ENCODE results near the gene MARCKSL1.

The MARCKSL1 gene

DNA sequence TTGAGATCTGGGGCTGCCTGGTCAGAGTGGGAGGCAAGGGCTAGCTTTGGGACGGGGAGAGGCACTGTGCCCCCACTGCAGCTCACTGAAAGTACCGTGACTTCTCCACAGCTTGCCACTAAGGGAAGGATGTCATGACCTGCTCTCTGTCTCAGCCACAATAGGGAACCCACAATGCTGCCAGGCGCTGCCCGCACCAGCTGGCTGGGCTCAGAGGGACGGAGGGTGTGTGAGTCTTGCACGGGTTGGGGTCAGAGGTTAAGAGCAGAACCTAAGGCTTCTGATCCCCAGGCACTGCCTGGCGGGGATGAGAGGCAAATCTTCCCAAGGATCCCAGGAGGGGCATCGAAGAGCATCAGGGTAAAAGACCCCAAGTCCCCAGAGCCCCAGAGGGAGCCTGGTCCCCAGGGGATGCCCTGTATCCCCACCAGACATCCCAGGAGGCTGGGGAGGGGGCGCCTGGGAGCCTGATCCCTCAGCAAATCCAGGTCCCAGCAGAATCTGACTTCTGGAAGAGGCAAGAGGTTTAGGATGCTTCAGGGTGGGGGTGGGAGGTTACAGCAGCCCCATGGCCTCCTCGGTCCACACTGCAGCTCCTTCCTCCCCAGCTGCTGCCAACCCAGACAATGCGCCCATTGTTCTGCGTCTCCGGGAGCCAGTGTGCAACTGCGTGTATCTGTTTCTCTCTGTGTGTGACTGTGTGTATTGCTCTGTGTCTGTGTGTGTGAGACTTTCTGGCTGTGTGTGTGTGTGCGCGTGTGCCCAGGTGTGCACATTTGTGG lies 2.0 kb upstream of the MARCKSL1 start:
- DNase-seq, result no peak
- Histone ChIP-seq H3K4me1 (no peaks in the 10 kb centered on the region), H3K27me3 (no peaks in the 10 kb centered on the region), H3K36me3 (peaks cover 7% of the 10 kb centered on the region), H3K4me3 (ENCODE audit: low read depth, low read length) (no peak overlapping the region), H3K9me3 (no peaks in the 10 kb centered on the region)
- TF ChIP-seq, protein P1, sequence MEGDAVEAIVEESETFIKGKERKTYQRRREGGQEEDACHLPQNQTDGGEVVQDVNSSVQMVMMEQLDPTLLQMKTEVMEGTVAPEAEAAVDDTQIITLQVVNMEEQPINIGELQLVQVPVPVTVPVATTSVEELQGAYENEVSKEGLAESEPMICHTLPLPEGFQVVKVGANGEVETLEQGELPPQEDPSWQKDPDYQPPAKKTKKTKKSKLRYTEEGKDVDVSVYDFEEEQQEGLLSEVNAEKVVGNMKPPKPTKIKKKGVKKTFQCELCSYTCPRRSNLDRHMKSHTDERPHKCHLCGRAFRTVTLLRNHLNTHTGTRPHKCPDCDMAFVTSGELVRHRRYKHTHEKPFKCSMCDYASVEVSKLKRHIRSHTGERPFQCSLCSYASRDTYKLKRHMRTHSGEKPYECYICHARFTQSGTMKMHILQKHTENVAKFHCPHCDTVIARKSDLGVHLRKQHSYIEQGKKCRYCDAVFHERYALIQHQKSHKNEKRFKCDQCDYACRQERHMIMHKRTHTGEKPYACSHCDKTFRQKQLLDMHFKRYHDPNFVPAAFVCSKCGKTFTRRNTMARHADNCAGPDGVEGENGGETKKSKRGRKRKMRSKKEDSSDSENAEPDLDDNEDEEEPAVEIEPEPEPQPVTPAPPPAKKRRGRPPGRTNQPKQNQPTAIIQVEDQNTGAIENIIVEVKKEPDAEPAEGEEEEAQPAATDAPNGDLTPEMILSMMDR (IDR thresholded peaks at IDR 0.05; ENCODE audit: low read depth, low read length), result no peak

DNA sequence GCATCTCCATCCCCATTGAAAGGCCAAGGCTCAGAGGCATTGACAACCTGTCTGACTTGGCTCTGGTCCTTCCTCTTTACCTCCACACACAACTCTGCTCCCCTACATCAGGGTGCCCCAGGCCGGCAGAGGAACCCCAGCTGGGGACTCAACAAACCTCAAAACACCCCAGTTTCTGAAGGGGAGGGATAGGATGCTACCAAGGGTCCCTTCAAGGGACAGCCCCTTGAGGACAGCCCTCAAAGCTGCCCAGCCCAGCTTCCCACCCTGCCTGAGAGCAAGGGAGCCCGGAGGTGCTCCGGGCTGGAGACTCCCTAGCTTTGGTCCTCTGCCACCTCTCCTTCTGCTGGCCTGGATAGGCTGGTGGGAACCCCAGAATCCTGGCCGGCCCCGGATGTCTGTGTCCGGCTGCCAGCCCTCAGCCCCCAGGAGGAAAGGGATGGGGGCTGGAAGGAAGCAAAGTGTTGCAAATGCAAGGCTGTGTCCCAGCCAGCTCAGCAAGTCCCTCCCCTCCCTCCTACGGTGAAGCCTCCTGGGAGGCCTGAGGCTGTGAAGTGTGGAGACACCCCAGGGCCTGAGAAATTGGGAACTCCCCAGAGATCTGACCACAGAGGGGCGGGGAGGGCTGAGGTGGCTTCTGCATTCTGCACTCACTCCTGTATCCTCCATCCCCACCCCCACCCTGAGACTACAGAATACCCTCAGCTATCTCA lies 1.1 kb upstream of the MARCKSL1 start:
- no peaks in the 10 kb centered on the region for H3K27me3 ChIP-seq

DNA sequence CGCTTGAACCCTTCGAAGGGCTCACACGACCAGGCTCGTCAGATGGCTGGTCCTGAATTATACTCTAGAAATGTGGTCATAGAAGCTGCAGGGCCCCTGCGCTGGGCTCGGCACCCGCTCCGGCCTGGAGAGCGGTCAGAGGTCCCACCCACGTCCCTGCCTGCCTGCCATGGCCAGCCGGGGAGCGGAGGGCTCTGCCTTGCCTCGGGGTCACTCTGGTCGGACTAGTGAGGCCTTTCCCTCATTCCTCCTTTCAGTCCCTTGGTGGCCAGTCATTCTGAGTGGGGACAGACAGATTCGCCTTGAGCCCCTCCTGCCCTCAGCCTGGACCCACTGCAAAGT lies 529 bp upstream of the MARCKSL1 start:
- Histone ChIP-seq H3K27me3 (no peaks in the 10 kb centered on the region), H3K9me3 (no peaks in the 10 kb centered on the region), H3K4me1 (no peaks in the 10 kb centered on the region), H3K36me3 (peaks cover 11% of the 10 kb centered on the region), H3K4me3 (ENCODE audit: low read depth, low read length) (no peak overlapping the region; the same call in 1 of the 2 replicates)
- TF ChIP-seq, protein P1 (IDR thresholded peaks at IDR 0.05; ENCODE audit: low read depth, low read length), result no peak
- DNase-seq, result no peak

More for the DNA sequence above, 1.1 kb upstream of the MARCKSL1 start:
- Histone ChIP-seq H3K9me3 (no peaks in the 10 kb centered on the region), H3K36me3 (peaks cover 11% of the 10 kb centered on the region), H3K4me3 (ENCODE audit: low read depth, low read length) (no peak overlapping the region), H3K4me1 (no peaks in the 10 kb centered on the region)
- no peak for DNase-seq
- TF ChIP-seq, protein P1 (IDR thresholded peaks at IDR 0.05; ENCODE audit: low read depth, low read length), result no peak

DNA sequence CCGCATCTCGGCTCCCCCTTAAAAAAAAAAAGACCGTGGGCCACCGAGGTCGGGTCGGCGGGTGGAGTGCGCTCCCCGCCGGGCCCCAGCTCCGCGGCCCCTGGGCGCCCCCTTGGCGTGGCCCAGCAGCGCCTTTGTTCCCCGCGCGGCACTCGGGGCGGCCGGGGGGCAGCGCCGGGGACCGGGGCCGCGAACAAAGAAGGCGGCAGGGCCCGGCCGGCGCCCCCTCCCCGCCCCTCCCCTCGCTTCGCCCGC lies 571 bp downstream of the MARCKSL1 start:
- Histone ChIP-seq H3K4me1 (no peaks in the 10 kb centered on the region), H3K36me3 (peaks cover 11% of the 10 kb centered on the region), H3K4me3 (ENCODE audit: low read depth, low read length) (peak overlapping the region; percentile 66), H3K9me3 (no peaks in the 10 kb centered on the region), H3K27me3 (no peaks in the 10 kb centered on the region)
- no peak for DNase-seq
- TF ChIP-seq, protein P1 (IDR thresholded peaks at IDR 0.05; ENCODE audit: low read depth, low read length), result no peak

DNA sequence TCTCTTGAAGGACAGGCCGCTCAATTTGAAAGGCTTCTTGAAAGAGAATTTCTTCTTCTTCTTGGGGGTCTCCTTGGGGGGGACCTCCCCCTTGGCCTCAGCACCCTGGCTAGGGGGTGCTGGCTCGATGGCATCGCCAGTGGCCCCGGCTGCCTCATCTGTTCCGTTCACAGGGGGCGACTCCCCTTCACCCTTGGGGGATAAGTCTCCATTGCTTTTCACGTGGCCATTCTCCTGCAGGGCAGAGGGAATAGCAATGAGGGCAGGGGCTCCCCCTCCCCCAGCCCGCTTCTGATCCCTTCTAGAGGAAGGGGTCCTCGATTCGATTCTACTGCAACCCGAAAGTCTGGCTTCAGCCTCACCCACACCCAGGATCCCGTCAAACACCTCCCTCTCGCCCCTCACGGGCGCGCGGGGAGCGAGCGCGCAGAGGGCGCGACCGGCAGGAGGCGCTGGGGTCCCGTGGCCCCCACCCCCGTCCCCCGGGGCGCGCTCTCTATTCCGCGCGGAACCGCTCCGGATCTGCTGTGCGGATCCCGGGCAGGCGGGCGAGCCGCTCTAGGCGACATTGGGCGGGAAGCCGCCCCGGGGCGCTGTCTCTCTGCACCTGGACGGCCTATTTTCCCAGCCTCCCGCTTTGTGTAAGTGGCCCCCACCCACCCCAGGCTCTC lies 1.0 kb downstream of the MARCKSL1 start:
- H3K9me3 ChIP-seq, result no peaks in the 10 kb centered on the region
- no peaks in the 10 kb centered on the region for H3K4me1 ChIP-seq
- no peaks in the 10 kb centered on the region for H3K27me3 ChIP-seq
- DNase-seq, result peak; percentile 62
- peak overlapping the region; percentile 66 for H3K4me3 ChIP-seq (ENCODE audit: low read depth, low read length)
- TF ChIP-seq, protein P1 (IDR thresholded peaks at IDR 0.05; ENCODE audit: low read depth, low read length), result peak; percentile 51
- peaks cover 11% of the 10 kb centered on the region for H3K36me3 ChIP-seq

Measured in BE2C (cell line).